HepG2 (cell line): ENCODE measurements around the gene CRY1. TPM values are rescaled to one million over a fixed set of nuclear protein-coding genes. Genes with fewer than 3 reads are reported as not detected.

Experiments
- ATAC-seq: fragments of 200-7000 bp; cut with Tn5 transposase; 3 replicates; pipeline ENCODE4 v1.9.1; 2020; ENCODE audit warnings: mild to moderate bottlenecking, moderate library complexity
- BruUV-seq: library from RNA; stranded (reverse); fragments of 400-500 nt; replicated peaks from 2 replicates; lab custom pipeline; 2021; lab: Mats Ljungman, UMichigan
- CTCF ChIA-PET: fragments of 300-600 bp; formaldehyde crosslinking; extraction: SDS; loops from one replicate; lab custom pipeline; 2021; ENCODE audit warnings: low total read pairs, inconsistent platforms, low intra/inter-chr PET ratio; lab: Yijun Ruan, JAX
- POLR2A ChIA-PET: fragments of 350-600 bp; sonication (Branson Sonifier 250); formaldehyde crosslinking; loops from one replicate; lab custom pipeline; 2020; ENCODE audit warnings: antibody characterized with exemption, inconsistent platforms; lab: Yijun Ruan, JAX
- DNase-seq: peaks from one replicate; pipeline ENCODE4 v3.0.0-alpha.2; 2015; ENCODE audit warnings: low spot score
- FAIRE-seq: peaks from 3 replicates; lab custom pipeline; 2011; peaks lifted over from hg19 to GRCh38; lab: Jason Lieb, UNC
- H2AFZ ChIP-seq: one replicate; pipeline ENCODE4 v1.6.1; 2011; ENCODE audit warnings: low read length, inconsistent platforms
- H3K27ac ChIP-seq: fragments of 300-600 bp; 3 replicates; pipeline ENCODE4 v1.8.0; 2011; ENCODE audit warnings: mixed run types, mild to moderate bottlenecking, mixed read lengths, low read length, inconsistent platforms; ENCODE audit not compliant: insufficient read depth; ENCODE audit errors: extremely low read length
- H3K27me3 ChIP-seq, 2 experiments: fragments of 200-600 bp in 1 of 2; 2 replicates in 1 of 2; 3 replicates in 1 of 2; pipeline versions ENCODE4 v1.6.0 to v1.8.0; 2011; ENCODE audit warnings: low read length in 2 of 2, mild to moderate bottlenecking in 2 of 2, moderate library complexity in 2 of 2, inconsistent platforms in 1 of 2; ENCODE audit not compliant: insufficient read depth in 2 of 2, control insufficient read depth in 1 of 2
- H3K36me3 ChIP-seq, 2 experiments: fragments of 200-600 bp in 1 of 2; replicated peaks in 1 of 2; 2 replicates in 1 of 2; 3 replicates in 1 of 2; pipeline versions ENCODE4 v1.5.1 to v1.8.0; 2011; ENCODE audit warnings: low read length in 2 of 2, inconsistent platforms in 1 of 2; ENCODE audit not compliant: insufficient read depth in 2 of 2, control insufficient read depth in 1 of 2
- H3K4me1 ChIP-seq: 2 replicates; pipeline ENCODE4 v1.5.1; 2012; ENCODE audit warnings: low read length, inconsistent platforms; ENCODE audit not compliant: insufficient read depth
- H3K4me2 ChIP-seq: 2 replicates; pipeline ENCODE4 v1.6.0; 2011; ENCODE audit warnings: low read depth, low read length, inconsistent platforms
- H3K4me3 ChIP-seq, 3 experiments: fragments of 200-600 bp in 1 of 3; sonication (generic), shearing (Covaris generic) in 1 of 3; replicated peaks in 1 of 3; 2 replicates each; pipeline ENCODE4 v1.5.1; 2011 to 2016; ENCODE audit warnings: low read length in 3 of 3, inconsistent platforms in 2 of 3, low read depth in 2 of 3, mild to moderate bottlenecking in 2 of 3, control low read depth in 1 of 3, mixed read lengths in 1 of 3; ENCODE audit not compliant: insufficient read depth in 1 of 3
- H3K79me2 ChIP-seq: one replicate; pipeline ENCODE4 v1.6.1; 2011; ENCODE audit warnings: low read length, inconsistent platforms; ENCODE audit not compliant: insufficient read depth
- H3K9ac ChIP-seq: 2 replicates; pipeline ENCODE4 v1.6.0; 2011; ENCODE audit warnings: mild to moderate bottlenecking, low read depth, low read length, inconsistent platforms; ENCODE audit not compliant: insufficient read depth
- H3K9me3 ChIP-seq: 2 replicates; pipeline ENCODE4 v1.5.1; 2012; ENCODE audit warnings: mild to moderate bottlenecking, low read length
- H4K20me1 ChIP-seq: 2 replicates; pipeline ENCODE4 v1.6.0; 2011; ENCODE audit warnings: inconsistent platforms, mild to moderate bottlenecking, low read length, moderate library complexity; ENCODE audit not compliant: insufficient read depth
- ARID5B ChIP-seq: IDR thresholded peaks from 2 replicates; pipeline ENCODE4 v1.4.0; 2020; ENCODE audit warnings: mild to moderate bottlenecking, missing genetic modification reagents
- FOXO1 ChIP-seq: sonication (generic); formaldehyde crosslinking; IDR thresholded peaks from 2 replicates; pipeline ENCODE4 v1.4.0; 2020; ENCODE audit warnings: missing genetic modification reagents
- ZNF280B ChIP-seq: sonication (generic); formaldehyde crosslinking; IDR thresholded peaks from 2 replicates; pipeline ENCODE4 v1.5.0; 2020; ENCODE audit warnings: missing genetic modification reagents, mild to moderate bottlenecking, borderline replicate concordance
- ZNF609 ChIP-seq: sonication (generic); formaldehyde crosslinking; IDR thresholded peaks from 2 replicates; pipeline ENCODE4 v1.4.0; 2020; ENCODE audit warnings: mild to moderate bottlenecking, missing genetic modification reagents, borderline replicate concordance
- ZNF652 ChIP-seq: IDR thresholded peaks from 2 replicates; pipeline ENCODE4 v1.6.1; 2016; ENCODE audit warnings: low read depth, borderline replicate concordance
- WGBS: methylation state at CpG from one replicate; pipeline ENCODE4 v1.1.6; 2017; ENCODE audit warnings: low lambda C conversion rate; 5-methylcytosine and 5-hydroxymethylcytosine counted together
- in situ Hi-C: cut with HindIII; loops from 2 replicates; pipeline ENCODE4 v1.10.0; 2017; ENCODE audit warnings: low pct_unique_long_range_greater_than_20kb; ENCODE audit not compliant: extremely low pct_ligation_motif_present
- intact Hi-C: fragments of 100-400 bp; cut with micrococcal nuclease; formaldehyde crosslinking; loops from one replicate; pipeline ENCODE4 v1.10.0; 2022; ENCODE audit not compliant: unreplicated experiment
- polyA plus RNA-seq, 8 experiments: library from polyadenylated mRNA; depleted of rRNA in 3 of 8; stranded (reverse) in 7 of 8; unstranded in 1 of 8; fragments of >200 nt; fragmentation: Illumina TruSeq in 4 of 8; extraction: Trizol in 4 of 8; gene quantifications; 2 replicates each; pipeline versions ENCODE4 v1.2.1 to v1.2.3, GENCODE V29; 2011 to 2016; ENCODE audit warnings: low read depth in 4 of 8, missing spikeins in 1 of 8, mixed read lengths in 1 of 8; ENCODE audit not compliant: insufficient read depth in 1 of 8
- total RNA-seq, 5 experiments: library from RNA; depleted of rRNA; stranded (reverse); fragments of >200 nt; fragmentation: Illumina TruSeq; extraction: Trizol; gene quantifications; 2 replicates each; pipeline ENCODE4 v1.2.3, GENCODE V29; 2016; ENCODE audit warnings: low read depth in 1 of 5

CRY1 gene
- total and polyA plus RNA-seq, 2 of the 13 experiments (the other 11 are each of a cell fraction or from before 2014, with no cell fraction given) = 11.4 to 13.9 TPM

- Histone ChIP-seq H2AFZ (no peak overlapping the region), H3K4me2 (peak overlapping the region; percentile 96), H4K20me1 (no peaks in the 10 kb centered on the region), H3K79me2 (peaks cover 16% of the 10 kb centered on the region), H3K27me3 (no peaks in the 10 kb centered on the region; a peak in 1 of 5 replicates), H3K27ac (peak overlapping the region; percentile 71), H3K4me3 (peak overlapping the region; percentile 70 to 90 (median 76)), H3K36me3 (peaks cover 3 to 9% of the 10 kb centered on the region in 2 experiments; a peak in 1 of 5 replicates), H3K9me3 (no peaks in the 10 kb centered on the region), H3K9ac (peak overlapping the region; percentile 85), H3K4me1 (peaks cover 22% of the 10 kb centered on the region)
- POLR2A ChIA-PET = interaction anchor here (0.9 to 3.4 kb wide), 4 partner anchors 10 to 35 kb away, joined by 3 to 50 read pairs (median 18); partner anchors contain the start of gene TMEM263
- intact Hi-C loops = loop anchor here (1.0 kb wide), 1 partner anchor 8 kb away; no protein-coding TSS in a partner anchor
- TF ChIP-seq ZNF652 (CRISPR knock-in tag) = no peak
- CTCF ChIA-PET = no interaction called here
- FAIRE-seq (no peak), DNase-seq (no peak), ATAC-seq (no peak)
- in situ Hi-C loops = no loop called here
- no TSS peak for BruUV-seq
- WGBS = 17% methylated on average over 4 of the region's 4 CpGs
Measured at GRCh38 chr12:106986135-106986534, 107.2 kb downstream of the CRY1 start.

- H4K20me1 ChIP-seq = no peaks in the 10 kb centered on the region
- H3K79me2 ChIP-seq = peaks cover 16% of the 10 kb centered on the region
- H3K9me3 ChIP-seq = no peaks in the 10 kb centered on the region
- CTCF ChIA-PET = no interaction called here
- 68% methylated on average over 5 of the region's 5 CpGs for WGBS
- peak overlapping the region in 2 of 3 experiments; percentile 70 to 90; a peak in 2 of 6 replicates for H3K4me3 ChIP-seq
- BruUV-seq = no TSS peak
- peak overlapping the region; percentile 71 for H3K27ac ChIP-seq
- DNase-seq (peak; percentile 22), FAIRE-seq (peak; percentile 39), ATAC-seq (peak; percentile 55)
- POLR2A ChIA-PET = interaction anchor here (3.2 to 3.4 kb wide), 2 partner anchors 9 to 29 kb away, joined by 31 to 50 read pairs; partner anchors contain the start of gene TMEM263
- peaks cover 22% of the 10 kb centered on the region for H3K4me1 ChIP-seq
- in situ Hi-C loops (no loop called here), intact Hi-C loops (no loop called here)
- H3K36me3 ChIP-seq = peaks cover 3 to 9% of the 10 kb centered on the region in 2 experiments; a peak in 1 of 5 replicates
- no peak overlapping the region for H2AFZ ChIP-seq
- H3K9ac ChIP-seq = peak overlapping the region; percentile 85
- H3K4me2 ChIP-seq = peak overlapping the region; percentile 96
- H3K27me3 ChIP-seq = no peaks in the 10 kb centered on the region; a peak in 1 of 5 replicates
- TF ChIP-seq ARID5B (CRISPR knock-in tag) (no peak), ZNF280B (no peak), ZNF609 (CRISPR knock-in tag) (no peak), FOXO1 (CRISPR knock-in tag) (no peak)
Measured at GRCh38 chr12:106985479-106985878, 107.9 kb downstream of the CRY1 start.
